ENCODE results near the gene BCO2. TPM values are rescaled to one million over a fixed set of nuclear protein-coding genes. Genes with fewer than 3 reads are reported as not detected.

Gene BCO2, protein sequence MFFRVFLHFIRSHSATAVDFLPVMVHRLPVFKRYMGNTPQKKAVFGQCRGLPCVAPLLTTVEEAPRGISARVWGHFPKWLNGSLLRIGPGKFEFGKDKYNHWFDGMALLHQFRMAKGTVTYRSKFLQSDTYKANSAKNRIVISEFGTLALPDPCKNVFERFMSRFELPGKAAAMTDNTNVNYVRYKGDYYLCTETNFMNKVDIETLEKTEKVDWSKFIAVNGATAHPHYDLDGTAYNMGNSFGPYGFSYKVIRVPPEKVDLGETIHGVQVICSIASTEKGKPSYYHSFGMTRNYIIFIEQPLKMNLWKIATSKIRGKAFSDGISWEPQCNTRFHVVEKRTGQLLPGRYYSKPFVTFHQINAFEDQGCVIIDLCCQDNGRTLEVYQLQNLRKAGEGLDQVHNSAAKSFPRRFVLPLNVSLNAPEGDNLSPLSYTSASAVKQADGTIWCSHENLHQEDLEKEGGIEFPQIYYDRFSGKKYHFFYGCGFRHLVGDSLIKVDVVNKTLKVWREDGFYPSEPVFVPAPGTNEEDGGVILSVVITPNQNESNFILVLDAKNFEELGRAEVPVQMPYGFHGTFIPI
- 1 to 10 TPM in 1 of 2 experiments, under 1 TPM in 1; 0.97 to 1.4 TPM for total RNA-seq

DNA sequence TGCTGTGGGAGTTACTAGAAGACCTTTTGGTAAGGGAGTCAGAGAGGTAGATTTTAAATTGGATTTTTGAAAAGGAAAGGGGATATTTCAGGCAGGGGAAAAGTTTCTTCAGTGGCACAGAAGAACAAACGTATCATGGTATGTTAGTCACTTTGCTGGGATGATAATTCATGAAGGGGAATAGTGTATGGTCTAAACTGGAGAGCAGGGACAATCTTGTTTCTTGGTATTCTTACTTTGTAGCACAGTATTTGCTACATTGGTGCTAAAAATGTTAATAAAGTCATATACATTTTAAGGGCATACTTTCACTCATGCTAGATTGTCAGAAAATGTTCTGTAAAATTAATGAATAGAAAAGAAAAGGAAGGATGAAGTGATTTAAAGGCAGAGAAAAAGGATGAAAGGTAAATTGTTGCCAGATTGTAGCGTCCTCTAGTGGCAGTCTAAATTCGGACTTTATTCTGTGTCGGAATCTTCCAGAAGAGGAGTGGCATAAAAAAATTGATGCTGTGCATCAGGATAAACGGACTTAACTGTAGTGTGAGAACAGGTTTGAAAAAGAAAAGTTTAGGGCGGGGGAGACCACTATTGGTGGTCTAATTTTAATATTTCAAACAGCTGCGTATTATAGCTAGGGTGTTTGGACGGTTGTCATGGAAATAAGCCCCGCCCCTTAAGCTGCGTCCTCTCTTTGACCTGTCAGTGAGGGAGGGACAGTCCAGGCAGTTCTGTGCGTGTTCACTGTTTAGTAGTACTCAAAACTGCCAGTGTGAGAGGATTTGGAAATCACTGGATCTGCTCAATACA is at the start of gene BCO2:
TSS of gene BCO2 (plus strand) at position 724 of the 810 bp plus-strand sequence. CDS start 90 bp downstream, outside the sequence.
- ChIA-PET POLR2A (interaction anchor here (0.5 kb wide), 1 partner anchor 678 kb away, joined by 3 read pairs; no protein-coding TSS in a partner anchor), CTCF (interaction anchor here (0.6 to 4.7 kb wide), 10 partner anchors 10 to 243 kb away, joined by 3 to 29 read pairs (median 4); no protein-coding TSS in a partner anchor)
- Mint-ChIP-seq H3K4me1 (ENCODE audit: low read depth) (peaks cover 9% of the 10 kb centered on the region), H3K4me3 (peak within 1 kb of the TSS; percentile 51), H3K36me3 (ENCODE audit: low read depth) (no peaks in the 10 kb centered on the region), H3K27me3 (peaks cover 22% of the 10 kb centered on the region), H3K27ac (no peak within 1 kb of the TSS), H3K9me3 (no peaks in the 10 kb centered on the region)
- ATAC-seq (peak; percentile 89), DNase-seq (peak; percentile 72)
- TF ChIP-seq, protein P1, sequence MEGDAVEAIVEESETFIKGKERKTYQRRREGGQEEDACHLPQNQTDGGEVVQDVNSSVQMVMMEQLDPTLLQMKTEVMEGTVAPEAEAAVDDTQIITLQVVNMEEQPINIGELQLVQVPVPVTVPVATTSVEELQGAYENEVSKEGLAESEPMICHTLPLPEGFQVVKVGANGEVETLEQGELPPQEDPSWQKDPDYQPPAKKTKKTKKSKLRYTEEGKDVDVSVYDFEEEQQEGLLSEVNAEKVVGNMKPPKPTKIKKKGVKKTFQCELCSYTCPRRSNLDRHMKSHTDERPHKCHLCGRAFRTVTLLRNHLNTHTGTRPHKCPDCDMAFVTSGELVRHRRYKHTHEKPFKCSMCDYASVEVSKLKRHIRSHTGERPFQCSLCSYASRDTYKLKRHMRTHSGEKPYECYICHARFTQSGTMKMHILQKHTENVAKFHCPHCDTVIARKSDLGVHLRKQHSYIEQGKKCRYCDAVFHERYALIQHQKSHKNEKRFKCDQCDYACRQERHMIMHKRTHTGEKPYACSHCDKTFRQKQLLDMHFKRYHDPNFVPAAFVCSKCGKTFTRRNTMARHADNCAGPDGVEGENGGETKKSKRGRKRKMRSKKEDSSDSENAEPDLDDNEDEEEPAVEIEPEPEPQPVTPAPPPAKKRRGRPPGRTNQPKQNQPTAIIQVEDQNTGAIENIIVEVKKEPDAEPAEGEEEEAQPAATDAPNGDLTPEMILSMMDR (IDR thresholded peaks at IDR 0.05): peak; percentile 93
- intact Hi-C loops (cut with micrococcal nuclease): loop anchor here (5.0 kb wide), 1 partner anchor 63 kb away; no protein-coding TSS in a partner anchor

DNA sequence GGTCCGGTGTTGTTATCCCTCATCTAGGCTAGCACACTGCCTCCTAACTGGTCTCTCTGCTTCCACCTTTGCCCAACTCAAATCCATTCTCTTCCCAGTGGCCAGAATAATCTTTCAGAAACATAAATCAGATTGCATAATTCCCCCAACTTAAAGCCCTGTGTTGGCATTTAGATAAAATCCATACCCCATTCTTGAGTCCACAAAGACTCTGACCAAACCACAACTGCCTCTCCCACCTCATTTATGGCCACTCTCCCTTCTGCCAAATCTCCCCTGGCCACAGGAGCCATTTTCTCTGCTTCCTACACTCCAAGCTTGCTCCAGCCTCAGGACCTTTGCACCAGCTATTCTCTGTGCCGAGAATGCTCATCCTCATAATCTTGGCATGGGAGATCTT is 48.3 kb upstream of the BCO2 start:
- Mint-ChIP-seq H3K27ac (no peak overlapping the region), H3K9me3 (no peaks in the 10 kb centered on the region), H3K27me3 (no peaks in the 10 kb centered on the region), H3K36me3 (ENCODE audit: low read depth) (no peaks in the 10 kb centered on the region), H3K4me3 (no peak overlapping the region), H3K4me1 (ENCODE audit: low read depth) (no peaks in the 10 kb centered on the region)
- ChIA-PET CTCF (interaction anchor here (1.8 kb wide), 1 partner anchor 13 kb away, joined by 7 read pairs; no protein-coding TSS in a partner anchor), POLR2A (no interaction called here)
- TF ChIP-seq, protein P1 (IDR thresholded peaks at IDR 0.05): no peak
- ATAC-seq: no peak
- DNase-seq: no peak
- intact Hi-C loops (cut with micrococcal nuclease): no loop called here

DNA sequence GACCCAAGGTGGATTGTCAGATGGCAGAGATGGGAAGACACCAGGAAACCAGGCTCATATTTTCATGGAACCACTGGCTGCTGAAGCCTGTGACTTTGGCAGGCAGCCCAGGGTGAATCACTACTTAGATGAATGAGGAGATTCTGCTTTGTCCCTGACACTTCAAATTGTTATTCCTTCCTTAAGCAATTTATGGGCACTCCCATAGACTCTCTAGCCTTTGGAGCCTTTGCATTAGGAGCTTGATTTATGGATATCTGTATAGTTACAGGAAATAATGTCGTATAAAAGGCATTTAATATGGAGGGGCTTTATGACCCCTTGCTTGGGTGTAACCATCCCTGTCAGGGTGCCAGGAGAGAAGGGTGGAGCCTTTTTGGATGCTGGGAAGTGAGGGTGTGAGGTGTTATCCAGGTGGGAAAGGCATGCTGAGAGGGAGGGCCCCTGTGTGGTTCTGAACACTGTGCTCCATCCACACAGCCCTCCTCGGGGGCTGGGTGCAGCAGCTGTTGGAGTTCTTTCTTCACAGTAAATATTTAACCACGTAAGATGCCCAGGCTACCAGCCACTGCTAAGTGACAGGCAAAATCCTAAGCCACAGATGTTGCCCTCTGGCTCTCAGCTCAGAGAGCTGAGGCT is 46.7 kb upstream of the BCO2 start:
- ChIA-PET POLR2A (no interaction called here), CTCF (interaction anchor here (0.6 kb wide), 1 partner anchor 295 kb away, joined by 3 read pairs; no protein-coding TSS in a partner anchor)
- ATAC-seq (no peak), DNase-seq (no peak)
- H3K4me1 Mint-ChIP-seq (ENCODE audit: low read depth): no peaks in the 10 kb centered on the region
- no peak overlapping the region for H3K27ac Mint-ChIP-seq
- no peaks in the 10 kb centered on the region for H3K9me3 Mint-ChIP-seq
- TF ChIP-seq, protein P1 (IDR thresholded peaks at IDR 0.05): no peak
- H3K27me3 Mint-ChIP-seq: no peaks in the 10 kb centered on the region
- H3K36me3 Mint-ChIP-seq (ENCODE audit: low read depth): no peaks in the 10 kb centered on the region
- H3K4me3 Mint-ChIP-seq: no peak overlapping the region
- intact Hi-C loops (cut with micrococcal nuclease): no loop called here

DNA sequence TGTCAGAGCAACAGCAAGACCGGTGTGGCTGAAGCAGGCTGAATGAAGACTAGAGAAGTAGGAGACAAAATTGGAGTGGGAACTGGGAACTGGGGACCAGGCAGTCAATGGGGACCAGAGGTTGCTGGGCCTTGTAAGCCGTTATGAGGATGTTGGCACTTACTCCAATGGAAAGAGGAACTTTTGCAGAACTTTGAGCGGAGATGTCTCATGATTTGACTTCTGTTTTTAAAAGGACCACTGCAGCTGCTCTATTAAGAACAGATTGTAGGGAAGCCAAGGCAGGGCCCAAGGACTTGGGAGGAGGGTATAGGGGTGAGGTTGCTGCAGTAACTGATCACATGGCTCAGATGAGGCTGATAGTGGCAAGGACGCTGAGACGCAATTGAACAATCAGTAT is 45.7 kb upstream of the BCO2 start:
- no peak for DNase-seq
- no peak overlapping the region for H3K4me3 Mint-ChIP-seq
- no peaks in the 10 kb centered on the region for H3K27me3 Mint-ChIP-seq
- intact Hi-C loops (cut with micrococcal nuclease): no loop called here
- H3K36me3 Mint-ChIP-seq (ENCODE audit: low read depth): no peaks in the 10 kb centered on the region
- no peak for ATAC-seq
- no peak overlapping the region for H3K27ac Mint-ChIP-seq
- POLR2A ChIA-PET: no interaction called here
- no peaks in the 10 kb centered on the region for H3K4me1 Mint-ChIP-seq (ENCODE audit: low read depth)
- H3K9me3 Mint-ChIP-seq: no peaks in the 10 kb centered on the region
- CTCF ChIA-PET: interaction anchor here (1.1 to 1.3 kb wide), 3 partner anchors 14 to 459 kb away, joined by 3 to 4 read pairs (median 4); no protein-coding TSS in a partner anchor
- TF ChIP-seq, protein P1 (IDR thresholded peaks at IDR 0.05): no peak
